Activated CD4-positive, alpha-beta T cell treated with anti-CD3 and anti-CD28 coated beads for 4 hours (primary cell): ENCODE results near the gene MTOR.
"Not testable (repeated sequence)": the region's sequence is repeated elsewhere in the genome, so short reads cannot be mapped to it uniquely, and the experiment has no call there.

Experiments used
- DNase-seq, 2 donors: peaks; one replicate each; pipeline ENCODE4 v3.0.0-alpha.2; 2020

The MTOR gene

GRCh38 chr1:11262171-11263049, at the start of gene MTOR:
Gene MTOR, minus strand, starts transcription at chr1:11262551. Its CDS starts 3,142 bp downstream, at chr1:11259409.
- peak; percentile 96 to 97 for DNase-seq

- no peak for DNase-seq
These were observed 47.0 kb upstream of the MTOR start for GRCh38 chr1:11309385-11309784.

DNA sequence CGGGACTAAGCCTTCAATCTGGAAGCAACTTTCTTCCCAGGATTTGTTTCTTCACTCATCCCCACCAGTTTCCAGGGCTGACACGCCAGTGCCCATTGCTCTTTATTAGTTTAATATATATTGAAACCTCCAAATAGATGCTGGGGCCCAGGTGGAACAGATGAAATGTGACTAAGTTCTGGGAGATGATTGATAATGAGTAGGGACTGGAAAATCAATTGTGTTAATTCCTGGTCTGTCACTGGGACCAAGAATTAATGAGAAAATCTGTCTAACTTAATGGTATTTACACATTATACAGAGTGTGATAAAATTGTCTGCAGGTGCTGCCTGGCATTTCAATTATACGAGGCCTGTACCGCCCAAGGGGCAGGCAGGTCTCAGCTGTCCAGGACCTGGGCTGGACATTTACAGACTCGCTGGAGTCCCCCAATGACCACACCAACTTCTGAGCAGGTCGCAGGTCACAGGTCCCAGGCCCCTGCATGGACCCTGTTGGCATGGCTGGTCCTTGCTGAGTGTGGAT, 46.4 kb upstream of the MTOR start:
- DNase-seq, result no peak

DNA sequence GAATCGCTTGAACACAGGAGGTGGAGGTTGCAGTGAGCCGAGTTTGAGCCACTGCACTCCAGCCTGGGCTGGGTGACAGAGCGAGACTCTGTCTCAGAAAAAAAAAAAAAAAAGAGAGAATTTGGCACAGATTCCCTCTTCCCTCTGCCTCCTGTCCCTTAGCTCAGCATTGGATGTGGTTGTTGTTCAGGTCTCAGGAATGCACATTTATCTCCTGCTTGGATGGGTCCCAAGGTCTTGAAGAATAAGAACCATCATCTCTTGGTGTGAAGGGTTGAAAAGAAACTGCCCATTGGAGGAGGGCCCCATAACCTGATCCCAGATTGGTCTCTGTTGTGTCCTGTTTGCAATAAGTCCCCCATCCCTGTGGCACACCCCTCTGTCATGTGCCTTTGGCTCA, 45.5 kb upstream of the MTOR start:
- no peak for DNase-seq

GRCh38 chr1:11305516-11305915, 43.2 kb upstream of the MTOR start:
- DNase-seq, result not testable (repeated sequence)

- no peak for DNase-seq
These were observed 40.0 kb upstream of the MTOR start for GRCh38 chr1:11302366-11302765.

DNA sequence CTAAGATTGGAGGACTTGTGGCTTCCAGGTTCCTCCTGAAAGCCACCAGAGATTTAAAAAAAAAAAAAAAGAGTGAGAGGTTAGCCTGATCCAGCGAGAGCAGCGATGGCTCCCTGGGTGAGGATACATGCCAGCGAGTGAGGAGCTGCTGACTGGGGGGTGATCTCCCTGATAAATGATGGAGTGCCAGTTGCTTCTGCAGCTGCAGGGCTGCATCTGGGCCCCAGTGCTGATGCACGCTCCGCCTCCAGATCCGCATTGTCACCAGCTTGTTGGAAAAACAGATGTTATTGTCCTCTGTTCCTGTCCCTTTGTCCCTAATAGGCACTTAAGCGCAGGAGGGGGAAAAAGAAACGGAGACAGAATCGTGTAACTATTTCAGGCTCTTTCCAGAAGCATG, 39.2 kb upstream of the MTOR start:
- no peak for DNase-seq

DNA sequence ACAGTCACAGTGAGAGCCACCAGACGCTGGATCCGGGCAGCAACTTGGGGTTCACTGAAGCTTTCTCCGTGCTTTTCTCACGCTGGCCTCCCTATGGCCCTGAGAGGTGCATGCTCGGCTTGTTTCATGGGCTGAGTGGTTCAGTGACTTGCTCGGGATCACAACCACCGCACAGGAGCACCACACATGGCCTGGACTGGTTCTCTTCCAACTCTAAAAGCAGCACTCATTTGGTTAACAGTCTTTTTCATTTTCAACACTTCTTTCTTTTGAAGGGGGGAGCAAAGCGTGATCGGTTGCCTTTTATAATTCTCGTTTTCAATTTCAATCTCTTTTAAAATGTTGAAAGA, 36.8 kb upstream of the MTOR start:
- no peak for DNase-seq

- no peak for DNase-seq
These were observed 36.3 kb upstream of the MTOR start for GRCh38 chr1:11298390-11299224.

DNA sequence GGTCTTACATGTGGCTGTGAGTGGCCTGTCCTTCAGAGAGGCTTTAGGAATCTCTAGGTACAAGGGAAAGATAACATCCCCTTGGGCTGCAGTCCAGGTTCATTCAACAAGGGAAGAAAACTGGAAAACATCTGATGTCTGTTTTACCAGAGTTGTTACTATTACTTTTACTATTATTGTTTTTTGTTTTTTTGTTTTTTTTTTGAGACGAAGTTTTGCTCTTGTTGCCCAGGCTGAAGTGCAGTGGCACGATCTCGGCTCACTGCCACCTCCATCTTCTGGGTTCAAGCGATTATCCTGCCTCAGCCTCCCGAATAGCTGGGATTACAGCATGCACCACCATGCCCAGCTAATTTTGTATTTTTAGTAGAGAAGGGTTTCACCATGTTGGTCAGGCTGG, 35.4 kb upstream of the MTOR start:
- not testable (repeated sequence) for DNase-seq

DNA sequence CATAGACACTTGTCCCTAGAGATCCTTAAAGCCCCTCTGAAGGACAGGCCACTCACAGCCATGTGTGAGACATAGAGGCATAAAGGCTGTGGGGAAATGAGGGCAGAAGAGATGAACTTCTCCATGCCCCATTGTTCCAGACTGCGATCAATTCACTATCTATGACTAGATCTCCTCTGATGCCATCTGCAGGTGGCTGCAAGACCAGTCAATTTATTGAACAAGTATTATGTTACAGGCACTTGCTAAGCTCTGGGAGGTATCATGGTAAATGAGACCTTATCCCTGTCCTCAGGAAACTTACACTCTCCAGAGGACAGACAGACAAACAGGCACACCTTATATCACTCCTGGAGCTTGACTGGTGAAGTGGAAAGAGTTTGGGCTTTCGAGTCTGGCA, 33.6 kb upstream of the MTOR start:
- peak in 1 of 2 donors; percentile 30 for DNase-seq

DNA sequence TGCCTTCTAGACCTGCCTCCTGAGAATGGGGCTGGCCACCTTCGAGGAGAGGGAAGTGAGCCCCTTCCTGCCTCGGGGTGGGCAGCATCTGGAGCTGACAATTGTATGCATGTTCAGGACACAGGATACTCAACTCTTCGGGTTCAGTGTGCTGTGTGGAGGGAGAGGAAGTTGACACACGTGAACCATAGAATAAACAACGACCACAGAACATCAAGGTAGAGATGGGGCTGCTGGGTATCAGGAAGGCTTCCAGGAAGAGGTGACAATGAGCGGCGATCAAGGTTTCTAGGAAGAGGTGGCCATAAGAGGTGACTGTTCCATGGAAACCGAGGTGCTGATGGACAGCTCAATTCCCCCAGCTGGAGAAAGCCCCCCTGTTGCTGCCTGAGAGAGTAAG, 32.6 kb upstream of the MTOR start:
- no peak for DNase-seq

- DNase-seq, result no peak
These were observed 31.5 kb upstream of the MTOR start for GRCh38 chr1:11293856-11294255.

GRCh38 chr1:11291049-11291448, 28.7 kb upstream of the MTOR start:
- DNase-seq, result no peak

DNA sequence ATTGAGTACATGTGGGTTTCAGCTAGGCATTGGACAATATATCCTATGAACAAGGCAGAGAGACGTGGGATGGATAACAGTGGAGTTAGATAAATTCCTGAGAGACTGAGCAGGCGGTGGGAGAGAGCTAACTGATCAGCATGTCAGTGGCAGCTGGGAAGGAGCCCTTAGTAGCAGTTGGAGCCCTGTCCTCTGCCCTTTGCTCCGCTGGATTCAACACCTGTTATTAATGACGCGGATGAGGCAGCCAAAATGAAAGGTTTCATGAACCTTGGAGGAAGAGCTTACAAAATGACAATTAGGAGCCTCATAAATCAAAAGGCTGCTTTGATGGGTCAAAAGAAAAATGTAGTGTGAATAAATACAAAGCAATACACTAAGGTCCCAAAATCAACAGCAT, 26.7 kb upstream of the MTOR start:
- DNase-seq, result no peak

GRCh38 chr1:11286735-11287410, 24.5 kb upstream of the MTOR start:
- no peak for DNase-seq

DNA sequence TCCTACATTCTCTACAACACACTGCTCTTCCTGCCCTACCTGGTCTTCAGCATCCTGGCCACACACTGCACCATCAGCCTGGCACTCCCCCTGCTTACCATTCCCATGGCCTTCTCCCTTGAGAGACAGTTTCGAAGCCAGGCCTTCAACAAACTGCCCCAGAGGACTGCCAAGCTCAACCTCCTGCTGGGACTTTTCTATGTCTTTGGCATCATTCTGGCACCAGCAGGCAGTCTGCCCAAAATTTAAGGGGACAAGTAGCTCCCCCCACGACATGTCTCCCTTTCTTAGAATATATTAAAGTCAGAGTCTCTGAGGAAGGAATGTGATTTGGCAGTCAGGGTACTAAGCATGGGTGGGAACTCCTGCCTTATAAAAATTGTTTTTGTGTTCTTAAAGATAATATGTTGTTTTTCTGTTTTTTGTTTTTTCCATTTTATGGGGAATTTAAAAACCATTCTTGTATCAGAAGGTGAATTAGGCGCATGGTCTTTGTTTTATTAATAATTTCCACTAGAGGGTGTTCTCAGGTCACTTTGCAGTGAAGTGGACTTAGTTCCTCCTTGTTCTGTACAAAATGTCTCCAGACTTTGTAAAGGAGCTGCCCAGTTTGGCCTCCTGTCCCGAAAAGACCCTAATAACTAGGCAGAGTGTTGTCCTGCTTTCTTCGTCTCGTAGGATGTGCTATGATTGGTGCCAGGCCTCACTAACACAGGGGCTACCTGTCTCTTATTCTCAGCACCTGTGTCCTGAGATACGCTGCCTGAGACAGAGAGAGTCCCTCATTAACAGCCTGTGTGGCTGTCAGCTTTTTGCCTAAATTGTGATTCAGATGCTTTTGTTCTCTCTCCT, 23.8 kb upstream of the MTOR start:
- no peak for DNase-seq

DNA sequence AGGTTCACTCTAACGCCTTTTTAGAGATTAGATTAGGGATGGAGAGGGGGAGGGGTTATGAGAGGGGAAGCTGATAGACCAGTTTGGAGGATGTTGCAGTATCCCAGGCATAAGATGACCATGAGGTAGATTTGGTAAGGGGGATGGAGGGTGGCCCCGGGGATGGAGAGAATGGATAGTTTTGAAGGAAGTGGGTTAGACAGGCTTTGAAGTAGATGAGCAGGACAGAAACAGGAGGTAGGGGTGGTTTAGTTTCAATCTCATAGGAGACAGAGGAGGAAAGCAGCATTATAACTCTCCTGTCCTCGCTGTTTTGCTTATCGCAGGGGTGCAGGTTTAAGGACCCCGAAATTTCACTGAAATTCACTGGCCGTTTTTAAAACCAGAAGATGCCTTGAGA, 22.4 kb upstream of the MTOR start:
- DNase-seq, result no peak

- DNase-seq, result no peak
These were observed 20.8 kb upstream of the MTOR start for GRCh38 chr1:11283151-11283550.

DNA sequence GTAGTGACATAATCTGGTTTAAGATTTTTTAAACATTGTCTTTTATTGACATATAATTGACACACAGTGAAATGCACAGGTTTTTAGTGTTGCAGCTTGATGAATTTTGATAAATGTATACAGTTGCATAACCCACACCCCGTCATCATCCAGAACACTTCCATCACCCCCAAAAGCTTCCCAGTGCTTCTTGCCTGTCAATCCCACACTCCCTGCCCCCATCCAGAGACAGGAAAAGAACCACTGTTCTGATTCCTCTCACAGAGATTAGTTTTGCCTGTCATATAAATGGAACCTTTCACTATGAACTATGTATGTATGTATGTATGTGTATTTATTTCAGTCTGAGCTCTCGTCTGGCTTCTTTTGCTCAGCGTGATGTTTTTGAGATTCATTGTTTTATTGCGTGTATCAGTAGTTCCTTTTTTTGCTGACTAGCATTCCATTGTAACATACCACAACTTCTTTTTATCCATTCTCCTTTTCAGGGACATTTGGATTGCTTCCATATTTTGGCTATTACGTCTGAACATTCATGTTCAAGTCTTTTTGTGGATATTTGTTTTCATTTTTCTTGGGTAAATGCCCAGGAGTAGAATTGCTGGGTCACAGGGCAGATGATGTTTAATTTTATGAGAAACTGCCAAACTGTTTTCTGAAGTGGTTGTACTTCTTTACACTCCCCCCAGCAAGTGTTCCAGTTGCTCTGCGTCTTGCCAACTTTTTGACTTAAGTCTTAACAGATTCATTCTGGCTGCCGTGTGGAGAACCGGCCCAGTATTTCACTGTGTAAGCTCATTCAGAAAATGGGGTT, 19.4 kb upstream of the MTOR start:
- no peak for DNase-seq

GRCh38 chr1:11280719-11281376, 18.5 kb upstream of the MTOR start:
- peak in 1 of 2 donors; percentile 14 for DNase-seq
